GM11168 (cell line): ENCODE results near the gene ZSCAN26.
"Not testable (repeated sequence)": the region's sequence is repeated elsewhere in the genome, so short reads cannot be mapped to it uniquely, and the experiment has no call there.

Experiments
- in situ Hi-C: fragments of 300-500 bp; cut with MboI; formaldehyde crosslinking; loops from one replicate; pipeline ENCODE4 v1.12.0; 2022; ENCODE audit warnings: low sequenced_read_pairs; ENCODE audit not compliant: unreplicated experiment

Gene ZSCAN26

GRCh38 chr6:28306363-28306762, 39.4 kb downstream of the ZSCAN26 start:
- in situ Hi-C loops = not testable (repeated sequence)

GRCh38 chr6:28311139-28311823, 44.3 kb downstream of the ZSCAN26 start:
- in situ Hi-C loops = no loop called here

GRCh38 chr6:28312939-28313338, 46.0 kb downstream of the ZSCAN26 start:
- in situ Hi-C loops = no loop called here

- in situ Hi-C loops = no loop called here
Measured at GRCh38 chr6:28315628-28316027, 48.7 kb downstream of the ZSCAN26 start.

- in situ Hi-C loops = not testable (repeated sequence)
Measured at GRCh38 chr6:28317866-28318265, 50.9 kb downstream of the ZSCAN26 start.

GRCh38 chr6:28322661-28323060, 55.7 kb downstream of the ZSCAN26 start:
- in situ Hi-C loops = no loop called here

GRCh38 chr6:28323813-28324424, 57.0 kb downstream of the ZSCAN26 start:
- in situ Hi-C loops = no loop called here

GRCh38 chr6:28326371-28326948, 59.5 kb downstream of the ZSCAN26 start:
- in situ Hi-C loops = no loop called here
